IPS-11a (cell line): Measurements from ENCODE around the gene TASP1.
"Not testable (repeated sequence)": the region's sequence is repeated elsewhere in the genome, so short reads cannot be mapped to it uniquely, and the experiment has no call there.

Source experiments
- H3K4me3 ChIP-seq: one replicate; pipeline ENCODE4 v1.5.1; 2013; ENCODE audit warnings: low read depth, low read length, control low read depth

Gene TASP1

DNA sequence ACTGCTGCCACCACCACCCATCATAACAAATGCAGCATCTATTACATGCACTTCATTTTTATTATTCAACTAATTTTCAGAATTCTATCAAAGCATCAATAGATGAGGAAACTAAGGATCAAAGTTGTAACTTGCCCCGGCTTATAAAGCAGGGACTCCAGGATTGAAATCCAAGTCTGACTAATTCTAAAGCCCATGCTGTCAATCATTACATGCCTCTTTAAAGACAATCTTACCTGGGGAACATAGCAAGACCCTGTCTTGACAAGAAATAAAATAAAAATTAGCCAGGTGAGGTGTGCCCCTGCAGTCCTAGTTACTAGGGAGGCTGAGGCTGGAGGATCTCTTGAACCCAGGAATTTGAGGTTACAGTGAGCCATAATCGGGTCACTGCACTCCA lies 235.3 kb downstream of the TASP1 start:
- H3K4me3 ChIP-seq: no peak overlapping the region

DNA sequence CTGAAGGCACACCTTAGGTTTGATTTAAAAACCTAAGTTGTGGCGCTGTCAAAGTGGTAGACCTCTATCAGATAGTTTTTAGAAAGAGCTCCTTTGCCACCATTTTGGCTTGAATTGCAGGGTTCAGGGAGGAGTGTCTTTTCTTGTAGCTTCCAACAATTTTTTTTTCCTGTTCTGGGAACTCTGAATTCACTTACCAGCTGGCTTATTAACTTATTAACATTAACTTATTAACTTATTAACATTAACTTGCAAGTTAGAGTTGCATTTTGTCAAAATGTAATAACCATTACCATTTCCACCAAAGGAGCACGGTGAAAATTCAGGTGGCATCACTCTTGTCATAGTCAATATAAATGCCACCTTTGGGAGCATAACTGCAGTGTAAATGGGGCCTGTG lies 235.7 kb downstream of the TASP1 start:
- no peak overlapping the region for H3K4me3 ChIP-seq

DNA sequence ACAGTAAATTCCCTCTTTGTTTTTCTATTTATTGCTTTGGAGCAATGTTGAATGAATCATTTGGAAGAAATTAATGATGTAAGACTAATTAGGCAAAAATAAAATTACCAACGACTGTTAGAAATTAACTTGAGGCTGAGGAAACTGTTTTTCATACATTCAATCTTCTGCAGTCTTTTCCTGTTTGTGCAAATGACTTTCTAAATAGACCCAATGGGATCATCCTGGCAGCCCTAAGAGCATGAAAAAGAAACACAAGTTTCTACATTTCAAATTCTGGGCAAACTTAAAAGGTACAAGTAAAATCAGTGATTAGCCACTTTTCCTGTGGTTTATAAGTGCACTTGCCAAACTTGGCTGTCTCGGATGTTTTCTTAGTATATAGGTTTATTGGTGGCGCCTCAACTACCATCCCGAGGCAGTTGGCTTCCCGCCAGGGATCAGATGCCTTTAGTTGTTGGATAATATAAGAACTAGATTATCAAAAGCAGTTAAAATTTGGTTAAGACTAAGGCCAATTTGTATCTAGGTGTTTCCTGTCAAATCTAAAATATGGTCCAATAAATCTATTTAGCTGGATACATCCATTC lies 236.5 kb downstream of the TASP1 start:
- no peak overlapping the region for H3K4me3 ChIP-seq

DNA sequence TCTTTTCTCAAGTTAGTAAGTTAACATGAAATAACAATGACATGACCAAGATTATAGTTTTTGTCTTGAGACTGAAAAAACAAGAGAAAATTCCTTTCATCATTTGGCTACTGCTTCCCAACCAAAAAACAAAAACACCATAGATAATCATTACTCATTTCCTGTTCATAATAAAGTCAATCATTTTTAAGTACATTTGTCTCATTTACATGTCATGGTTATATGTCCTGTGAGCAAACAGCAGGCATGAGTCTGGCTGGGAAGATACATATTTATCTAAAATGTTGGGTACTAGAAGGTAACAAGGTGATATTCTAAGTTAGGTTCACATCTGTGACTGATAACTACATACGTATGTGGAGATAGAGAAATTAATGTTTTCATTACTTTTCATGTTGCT lies 237.1 kb downstream of the TASP1 start:
- H3K4me3 ChIP-seq: no peak overlapping the region

DNA sequence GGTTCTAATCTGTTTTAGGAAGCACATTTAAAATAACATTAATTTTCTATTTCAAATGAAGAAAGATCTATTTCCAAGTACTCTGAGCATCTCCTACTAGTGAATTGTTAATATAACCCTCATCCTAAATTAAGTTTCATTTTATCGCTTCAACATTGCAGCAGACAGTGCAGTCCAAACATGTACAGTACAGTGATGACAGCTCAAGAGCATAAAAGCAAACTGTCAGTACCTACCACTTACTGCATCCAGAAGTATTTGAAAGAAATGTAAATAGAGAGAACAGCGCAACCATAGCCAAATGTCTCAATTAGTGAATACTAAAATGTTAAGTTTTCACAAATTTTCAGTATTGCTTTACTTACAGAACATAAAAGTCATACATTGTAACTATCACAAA lies 238.3 kb downstream of the TASP1 start:
- H3K4me3 ChIP-seq: no peak overlapping the region

DNA sequence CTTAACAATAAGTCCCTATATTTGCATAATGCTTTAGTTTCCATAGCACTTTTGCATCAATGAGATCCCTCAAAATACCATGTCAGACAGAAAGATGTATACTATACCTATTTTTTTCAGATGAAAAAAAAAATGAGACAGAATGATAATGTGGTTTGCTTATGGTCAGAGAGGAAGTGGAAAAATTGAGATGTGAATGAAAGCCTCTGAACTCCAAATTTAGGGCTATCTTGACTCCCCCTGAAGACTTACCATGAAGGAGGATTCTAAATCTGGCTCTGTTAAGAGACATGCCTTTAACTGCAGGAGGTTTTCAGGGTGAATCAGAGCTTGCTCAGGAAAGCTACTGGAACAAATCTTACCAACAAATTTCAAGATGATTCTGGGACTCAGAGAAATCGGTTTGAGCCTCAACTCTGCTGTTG lies 241.4 kb downstream of the TASP1 start:
- no peak overlapping the region for H3K4me3 ChIP-seq

DNA sequence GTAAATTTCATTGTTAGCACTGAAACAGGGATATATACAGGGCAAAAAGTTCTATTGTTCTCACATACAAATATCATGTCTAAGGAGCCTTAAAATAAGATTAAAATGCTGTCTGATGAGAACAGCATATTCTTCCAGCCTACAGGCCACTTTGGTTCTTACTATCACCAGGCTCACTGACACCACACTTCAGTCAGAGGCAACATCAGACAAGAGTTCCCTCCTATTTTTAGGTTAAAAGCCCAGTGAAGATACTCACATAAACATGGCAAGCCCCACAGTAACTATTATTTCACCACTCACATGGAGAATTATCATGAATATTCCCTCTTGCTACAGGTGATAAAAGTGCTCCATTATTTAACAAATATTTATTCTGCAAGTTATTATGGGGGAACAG lies 241.9 kb downstream of the TASP1 start:
- no peak overlapping the region for H3K4me3 ChIP-seq

DNA sequence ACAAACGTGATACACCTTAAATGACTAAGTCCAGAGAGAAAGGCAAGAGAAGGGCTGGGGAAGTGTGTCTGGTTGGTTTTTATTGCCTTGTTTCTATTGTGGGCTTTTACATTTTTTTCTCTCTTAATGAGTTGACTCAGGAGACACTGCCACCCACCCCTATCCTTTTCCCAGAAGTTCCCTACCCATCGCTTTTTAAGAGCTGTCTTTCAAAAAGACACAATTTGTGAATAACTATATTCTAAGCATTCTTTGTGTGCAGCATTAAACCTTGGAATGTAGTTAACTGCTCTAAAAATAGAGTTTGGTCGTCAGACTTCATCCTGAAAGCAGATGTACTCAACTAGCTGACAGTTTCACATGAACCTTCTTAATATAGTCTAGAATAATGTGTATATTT lies 242.7 kb downstream of the TASP1 start:
- no peak overlapping the region for H3K4me3 ChIP-seq

DNA sequence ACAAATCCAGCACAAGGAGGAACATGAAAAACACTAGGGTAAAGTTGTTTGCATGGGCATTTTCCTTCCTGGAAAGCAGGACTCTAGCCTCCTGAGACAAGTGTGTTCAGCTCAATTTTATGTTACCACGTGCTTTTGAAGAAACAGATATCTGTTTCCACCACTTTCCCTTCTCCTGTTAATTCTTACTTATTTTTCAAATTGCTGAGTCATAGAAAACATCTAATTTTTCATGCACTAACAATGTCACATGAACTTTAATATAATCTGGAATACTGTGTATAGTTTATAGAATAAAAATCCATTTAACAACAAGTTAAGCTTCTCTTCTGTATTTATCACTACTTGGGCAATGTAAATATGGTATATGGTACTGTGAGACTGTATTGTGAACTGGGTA lies 243.5 kb downstream of the TASP1 start:
- no peak overlapping the region for H3K4me3 ChIP-seq

DNA sequence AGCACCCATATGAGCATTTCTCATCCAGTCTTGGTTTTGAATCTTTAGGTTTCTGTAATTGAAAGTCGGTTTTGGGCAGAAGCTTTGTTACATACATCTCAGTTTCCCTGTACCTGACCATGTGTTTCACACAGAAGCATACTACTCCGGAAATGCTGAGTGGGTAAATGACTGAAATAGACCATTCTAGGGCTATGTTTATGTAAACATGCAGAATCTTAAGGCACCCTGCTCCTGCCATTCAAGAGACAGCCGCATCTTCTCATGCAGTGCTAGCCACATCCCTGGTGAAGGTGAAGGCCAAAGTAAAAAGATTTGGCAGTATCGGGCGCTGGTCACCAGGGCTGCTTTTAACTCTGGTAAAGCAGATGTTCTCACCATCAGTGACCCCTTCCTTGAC lies 246.3 kb downstream of the TASP1 start:
- no peak overlapping the region for H3K4me3 ChIP-seq

DNA sequence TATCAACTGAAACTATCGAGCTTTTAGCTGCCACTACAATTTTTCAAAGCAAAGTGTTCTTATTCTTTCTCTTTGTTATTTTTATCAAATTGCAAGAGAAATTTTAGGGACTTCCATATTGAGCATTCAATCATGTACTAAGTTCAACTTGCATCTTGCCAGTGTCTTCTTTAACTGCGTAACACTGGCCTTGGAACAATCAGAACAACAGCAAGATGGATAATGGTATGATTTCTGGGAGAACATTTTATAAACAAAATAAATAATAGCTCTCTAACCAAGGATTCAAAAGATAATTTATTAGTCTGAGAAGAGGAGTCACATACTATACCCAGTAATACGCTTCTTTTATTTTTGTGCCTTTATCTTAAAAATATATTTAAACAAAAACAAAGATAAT lies 249.6 kb downstream of the TASP1 start:
- no peak overlapping the region for H3K4me3 ChIP-seq

DNA sequence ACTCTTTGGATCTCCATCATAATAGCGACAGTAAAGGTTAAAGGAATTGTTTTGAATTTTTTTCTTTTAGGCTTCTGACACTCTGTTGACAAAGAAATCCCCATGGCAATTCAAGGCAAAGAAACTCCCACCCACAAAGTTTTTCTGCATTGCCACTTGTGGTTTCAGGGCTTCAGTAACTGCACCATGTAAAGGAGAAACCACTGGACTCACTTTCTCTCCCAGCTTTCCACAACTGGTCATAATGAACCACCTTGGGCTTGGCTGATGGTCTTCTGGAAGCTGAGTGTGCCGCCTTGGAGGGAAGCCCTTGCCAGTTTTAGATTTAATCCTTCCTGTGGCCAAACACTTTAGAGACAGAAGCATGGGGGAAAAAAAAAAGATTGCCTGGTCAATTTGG lies 254.6 kb downstream of the TASP1 start:
- no peak overlapping the region for H3K4me3 ChIP-seq

DNA sequence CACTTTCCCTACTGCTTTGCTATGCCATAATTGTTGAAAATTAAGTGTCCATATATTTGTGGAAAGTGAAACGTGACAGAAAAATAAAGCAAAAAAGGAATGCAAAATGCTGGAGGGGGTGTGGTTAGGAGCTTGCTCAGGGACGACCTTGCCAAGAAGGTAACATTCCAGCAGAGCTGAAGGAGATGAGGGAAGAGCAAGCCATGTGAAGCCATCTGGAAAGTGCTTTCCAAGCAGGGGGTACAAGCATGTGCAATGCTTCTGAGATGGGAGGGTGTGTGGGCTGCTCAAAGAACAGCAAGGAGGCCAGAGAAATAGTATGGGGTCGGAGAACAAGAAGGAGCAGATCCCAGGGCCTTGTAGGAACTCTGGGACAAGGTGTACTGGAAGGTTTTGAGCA lies 255.9 kb downstream of the TASP1 start:
- H3K4me3 ChIP-seq: no peak overlapping the region

DNA sequence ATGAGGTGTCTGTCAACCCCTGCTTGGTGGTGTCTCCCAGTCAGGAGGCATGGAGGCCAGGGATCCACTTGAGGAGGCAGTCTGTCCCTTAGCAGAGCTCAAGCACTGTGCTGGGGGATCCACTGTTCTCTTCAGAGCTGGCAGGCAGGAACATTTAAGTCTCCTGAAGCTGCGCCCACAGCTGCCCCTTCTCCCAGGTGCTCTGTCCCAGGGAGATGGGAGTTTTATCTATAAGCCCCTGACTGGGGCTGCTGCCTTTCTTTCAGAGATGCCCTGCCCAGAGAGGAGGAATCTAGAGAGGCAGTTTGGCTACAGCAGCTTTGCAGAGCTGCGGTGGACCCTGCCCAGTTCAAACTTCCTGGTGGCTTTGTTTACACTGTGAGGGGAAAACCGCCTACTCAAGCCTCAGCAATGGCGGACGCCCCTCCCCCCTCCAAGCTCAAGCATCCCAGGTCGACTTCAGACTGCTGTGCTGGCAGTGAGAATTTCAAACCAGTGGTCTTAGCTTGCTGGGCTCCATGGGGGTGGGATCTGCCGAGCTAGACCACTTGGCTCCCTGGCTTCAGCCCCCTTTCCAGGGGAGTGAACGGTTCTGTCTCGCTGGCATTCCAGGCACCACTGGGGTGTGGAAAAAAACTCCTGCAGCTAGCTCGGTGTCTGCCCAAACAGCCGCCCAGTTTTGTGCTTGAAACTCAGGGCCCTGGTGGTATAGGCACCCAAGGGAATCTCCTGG lies 258.1 kb downstream of the TASP1 start:
- H3K4me3 ChIP-seq: not testable (repeated sequence)

DNA sequence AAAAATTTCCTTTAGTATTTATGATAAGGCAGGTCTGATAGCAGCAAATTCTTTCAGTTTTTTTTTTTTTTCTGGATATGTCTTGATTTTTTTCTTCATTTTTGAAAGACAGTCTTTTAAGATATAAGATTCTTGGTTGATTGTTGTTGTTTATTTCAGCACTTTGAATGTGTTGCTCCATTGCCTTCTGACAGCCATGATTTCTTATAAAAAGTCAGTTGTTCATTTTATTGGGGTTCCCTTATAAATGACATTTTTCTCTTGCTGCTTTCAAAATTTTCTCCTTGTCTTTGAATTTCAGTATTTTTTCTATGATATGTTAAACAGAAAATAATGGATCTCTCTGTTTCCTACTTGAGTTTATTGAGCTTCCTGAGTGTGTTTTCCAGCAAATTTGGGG lies 265.3 kb downstream of the TASP1 start:
- no peak overlapping the region for H3K4me3 ChIP-seq

DNA sequence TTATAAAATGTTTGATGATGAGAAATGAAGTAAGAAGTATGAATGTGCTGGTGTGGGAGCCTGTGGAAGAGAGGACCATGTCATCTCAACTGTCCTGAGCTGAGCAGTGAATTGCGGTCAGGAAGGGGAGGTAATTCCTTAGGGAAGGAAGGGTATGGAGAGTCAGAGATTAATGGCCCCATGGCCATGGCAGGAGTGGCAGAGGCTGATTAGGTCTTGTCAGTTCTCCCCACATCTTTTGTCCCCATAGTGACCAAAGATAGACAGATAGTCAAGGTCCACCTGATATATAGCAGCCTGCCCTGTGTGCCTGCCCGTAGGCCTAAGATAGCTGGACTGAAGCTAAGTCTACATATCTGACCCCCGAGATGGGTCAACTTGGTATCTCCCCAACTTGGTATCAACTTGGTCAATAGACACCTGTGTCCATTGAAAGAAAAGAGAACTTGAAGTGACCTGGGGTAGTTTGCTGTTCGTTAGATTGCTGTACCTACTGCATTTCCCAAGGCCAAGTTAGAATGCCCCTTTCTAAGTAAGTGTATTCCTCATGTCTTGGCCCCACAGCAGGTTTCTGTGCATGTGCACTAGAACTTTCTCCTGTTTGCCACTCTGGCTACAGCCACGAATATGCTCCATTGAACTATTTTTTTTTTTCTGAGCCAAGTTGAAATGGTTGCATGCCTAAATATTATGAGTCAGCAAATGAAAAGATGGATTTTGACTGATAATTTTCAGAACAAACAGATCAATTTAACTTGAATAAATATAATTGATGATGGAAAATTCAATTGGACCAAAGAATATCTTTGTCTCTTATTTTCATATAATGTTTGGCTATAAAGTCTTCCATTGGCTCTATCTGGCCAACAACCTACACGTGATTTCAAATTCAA lies 274.2 kb downstream of the TASP1 start:
- no peak overlapping the region for H3K4me3 ChIP-seq

DNA sequence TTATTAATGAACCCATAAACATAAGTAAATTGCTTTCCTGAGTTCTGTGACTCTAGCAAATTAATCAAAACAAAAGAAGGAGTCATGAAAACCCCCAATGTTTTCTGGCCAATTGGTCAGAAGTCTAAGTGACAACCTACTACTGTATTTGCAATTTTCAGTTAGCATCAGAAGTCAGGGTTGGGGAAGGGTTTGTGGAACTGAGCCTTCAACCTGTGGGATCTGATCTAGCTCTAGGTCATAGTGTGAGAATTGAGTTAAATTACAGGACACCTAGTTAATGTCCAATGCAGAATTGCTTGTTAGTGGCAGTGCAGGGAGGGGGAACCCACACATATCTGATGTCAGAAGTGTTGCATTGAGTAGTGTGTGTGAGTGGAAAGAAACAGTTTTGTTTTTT lies 275.3 kb downstream of the TASP1 start:
- no peak overlapping the region for H3K4me3 ChIP-seq

DNA sequence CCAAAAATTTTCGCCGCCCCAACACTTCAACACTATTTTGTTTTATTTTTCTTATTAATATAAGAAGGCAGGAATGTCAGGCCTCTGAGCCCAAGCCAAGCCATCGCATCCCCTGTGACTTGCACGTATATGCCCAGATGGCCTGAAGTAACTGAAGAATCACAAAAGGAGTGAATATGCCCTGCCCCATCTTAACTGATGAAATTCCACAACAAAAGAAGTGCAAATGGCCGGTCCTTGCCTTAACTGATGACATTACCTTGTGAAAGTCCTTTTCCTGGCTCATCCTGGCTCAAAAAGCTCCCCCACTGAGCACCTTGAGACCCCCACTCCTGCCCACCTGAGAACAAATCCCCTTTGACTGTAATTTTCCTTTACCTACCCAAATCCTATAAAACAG lies 276.6 kb downstream of the TASP1 start:
- not testable (repeated sequence) for H3K4me3 ChIP-seq

DNA sequence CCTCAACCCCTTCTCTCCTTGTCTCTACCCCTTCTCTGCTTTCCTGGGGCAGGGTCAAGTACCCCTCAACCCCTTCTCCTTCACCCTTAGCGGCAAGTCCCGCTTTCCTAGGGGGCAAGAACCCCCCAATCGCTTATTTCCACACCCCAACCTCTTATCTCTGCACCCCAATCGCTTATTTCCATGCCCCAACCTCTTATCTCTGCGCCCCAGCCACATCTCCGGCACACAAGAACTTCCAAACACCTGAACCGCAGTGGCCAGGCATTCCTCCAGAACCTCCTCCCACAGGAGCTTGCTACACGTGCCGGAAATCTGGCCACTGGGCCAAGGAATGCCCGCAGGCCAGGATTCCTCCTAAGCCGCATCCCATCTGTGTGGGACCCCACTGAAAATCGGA lies 279.8 kb downstream of the TASP1 start:
- peak overlapping the region; percentile 15 for H3K4me3 ChIP-seq

DNA sequence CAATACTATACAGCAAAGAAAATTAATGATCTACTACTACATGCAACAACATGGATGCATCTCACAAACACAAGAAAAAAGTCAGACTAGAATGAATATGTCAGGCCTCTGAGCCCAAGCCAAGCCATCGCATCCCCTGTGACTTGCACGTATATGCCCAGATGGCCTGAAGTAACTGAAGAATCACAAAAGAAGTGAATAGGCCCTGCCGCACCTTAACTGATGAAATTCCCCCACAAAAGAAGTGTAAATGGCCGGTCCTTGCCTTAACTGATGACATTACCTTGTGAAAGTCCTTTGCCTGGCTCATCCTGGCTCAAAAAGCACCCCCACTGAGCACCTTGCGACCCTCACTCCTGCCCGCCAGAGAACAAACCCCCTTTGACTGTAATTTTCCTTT lies 280.9 kb downstream of the TASP1 start:
- H3K4me3 ChIP-seq: not testable (repeated sequence)

DNA sequence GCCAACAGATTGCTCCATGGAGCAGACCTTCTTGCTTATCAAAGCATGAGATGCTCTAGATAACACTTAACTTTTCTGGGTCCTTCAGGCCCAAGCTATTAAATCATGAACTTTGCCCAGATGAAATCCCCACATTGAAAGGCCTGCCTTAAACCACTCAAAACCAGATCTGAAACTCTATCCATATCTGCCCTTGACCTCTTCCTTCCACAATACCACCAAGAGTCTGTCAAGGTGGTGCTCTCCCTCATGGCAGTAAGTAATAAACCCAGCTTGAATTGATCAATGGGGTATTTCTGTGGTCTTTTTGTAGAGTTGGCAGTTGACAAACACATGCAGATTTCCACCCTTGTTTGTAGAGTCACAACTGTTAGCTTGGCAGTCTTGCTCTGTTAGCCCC lies 282.1 kb downstream of the TASP1 start:
- H3K4me3 ChIP-seq: no peak overlapping the region

DNA sequence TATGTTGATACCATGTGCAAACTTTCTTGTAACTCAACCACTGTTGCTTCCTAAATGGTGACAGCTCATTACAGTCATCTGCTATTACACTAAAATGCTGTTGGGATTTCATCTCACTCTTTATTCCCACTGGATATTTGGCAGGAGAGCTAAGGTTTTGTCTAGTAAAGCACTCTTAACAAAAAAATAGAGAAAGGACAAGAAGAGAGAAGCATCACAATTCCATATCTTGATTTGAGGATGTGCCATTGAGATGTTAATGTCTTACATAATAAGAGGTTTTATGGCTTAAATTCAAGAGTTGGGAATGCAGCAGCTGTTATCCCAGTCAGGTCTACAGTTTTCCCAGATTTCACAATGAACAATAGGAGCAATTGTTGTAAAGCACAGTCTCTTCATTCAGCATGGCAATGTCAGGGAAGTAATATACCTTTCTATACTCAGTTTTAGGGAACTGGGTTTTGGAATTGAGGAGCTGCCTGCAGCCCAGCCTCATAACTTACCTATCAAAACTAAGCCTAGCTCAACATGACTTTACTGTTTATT lies 282.7 kb downstream of the TASP1 start:
- H3K4me3 ChIP-seq: no peak overlapping the region
